Kidney epithelial cell (primary cell): ENCODE results near the gene TAT. TPM values are rescaled to one million over a fixed set of nuclear protein-coding genes. Genes with fewer than 3 reads are reported as not detected.

Source experiments
- DNase-seq: peaks from one replicate; pipeline ENCODE4 v3.0.0-alpha.2; 2010; ENCODE audit warnings: low read depth
- H3K27me3 ChIP-seq: 2 replicates; pipeline ENCODE4 v1.6.0; 2011; ENCODE audit warnings: low read length; ENCODE audit not compliant: control insufficient read depth, insufficient read depth
- H3K36me3 ChIP-seq: 2 replicates; pipeline ENCODE4 v1.5.1; 2011; ENCODE audit warnings: low read length; ENCODE audit not compliant: control insufficient read depth, insufficient read depth
- H3K4me3 ChIP-seq: 2 replicates; pipeline ENCODE4 v1.5.1; 2011; ENCODE audit warnings: low read depth, mild to moderate bottlenecking, control low read depth, low read length
- CTCF ChIP-seq: IDR thresholded peaks from 2 replicates; pipeline ENCODE4 v1.5.1; 2011; ENCODE audit warnings: mild to moderate bottlenecking, moderate library complexity, low read length, control low read depth, inconsistent platforms; ENCODE audit not compliant: insufficient read depth, poor library complexity, severe bottlenecking
- total RNA-seq: library from RNA; depleted of rRNA; stranded (reverse); fragments of >200 nt; gene quantifications from 2 replicates; pipeline ENCODE4 v1.2.3, GENCODE V29; 2015

TAT gene
- total RNA-seq, 1 donor from 2014 or later: not detected

GRCh38 chr16:71536752-71537499 lies 40.0 kb downstream of the TAT start:
- Histone ChIP-seq H3K27me3 (no peaks in the 10 kb centered on the region), H3K36me3 (no peaks in the 10 kb centered on the region), H3K4me3 (no peak overlapping the region)
- TF ChIP-seq CTCF: no peak
- no peak for DNase-seq

- no peak for DNase-seq
- Histone ChIP-seq H3K4me3 (no peak overlapping the region), H3K36me3 (no peaks in the 10 kb centered on the region), H3K27me3 (no peaks in the 10 kb centered on the region)
- no peak for TF ChIP-seq CTCF
Observed at GRCh38 chr16:71532366-71532765, 44.5 kb downstream of the TAT start.

GRCh38 chr16:71528863-71529262 lies 48.0 kb downstream of the TAT start:
- Histone ChIP-seq H3K27me3 (no peaks in the 10 kb centered on the region), H3K4me3 (no peak overlapping the region), H3K36me3 (no peaks in the 10 kb centered on the region)
- no peak for DNase-seq
- TF ChIP-seq CTCF: no peak

GRCh38 chr16:71528257-71528656 lies 48.6 kb downstream of the TAT start:
- no peak for DNase-seq
- H3K27me3 ChIP-seq: no peaks in the 10 kb centered on the region
- no peak for TF ChIP-seq CTCF
- no peaks in the 10 kb centered on the region for H3K36me3 ChIP-seq
- no peak overlapping the region for H3K4me3 ChIP-seq

GRCh38 chr16:71526111-71526631 lies 50.7 kb downstream of the TAT start, which contains the start of gene CHST4:
TSS of gene CHST4 (plus strand) at chr16:71526426. CDS start at chr16:71536678, 10,252 bp downstream.
- Histone ChIP-seq H3K4me3 (no peak within 1 kb of the TSS), H3K36me3 (no peaks in the 10 kb centered on the region), H3K27me3 (no peaks in the 10 kb centered on the region)
- no peak for TF ChIP-seq CTCF
- peak; percentile 26 for DNase-seq
